Omental fat pad (tissue), 4 donors: ENCODE results near the gene RHBDF2. TPM values are rescaled to one million over a fixed set of nuclear protein-coding genes. Genes with fewer than 3 reads are reported as not detected.

Experiments used
- ATAC-seq: fragments of 150-250 bp; one replicate; pipeline ENCODE4 v1.9.1; 2016; ENCODE audit warnings: mild to moderate bottlenecking, moderate library complexity; ENCODE audit not compliant: low FRiP score
- DNase-seq: peaks from one replicate; pipeline ENCODE4 v3.0.0-alpha.2; 2019; ENCODE audit warnings: low spot score
- CTCF ChIP-seq, 3 donors: fragments of 450-650 bp; IDR thresholded peaks; one replicate each; pipeline ENCODE4 v1.5.1; 2016 to 2017; ENCODE audit warnings: antibody characterized with exemption in 3 of 3, mild to moderate bottlenecking in 3 of 3, moderate library complexity in 2 of 3
- total RNA-seq, 4 donors: library from RNA; depleted of rRNA; stranded (reverse); fragments of >200 nt; gene quantifications; one replicate each; pipeline ENCODE4 v1.1.0, GENCODE V29; 2016

RHBDF2 gene
- total RNA-seq, 4 donors from 2014 or later = 29.9 to 77.9 (median 56.7) TPM

GRCh38 chr17:76546556-76547182 is 45.4 kb upstream of the RHBDF2 start:
- no peak for TF ChIP-seq CTCF (IDR thresholded peaks at IDR 0.05)
- DNase-seq (no peak), ATAC-seq (no peak)

GRCh38 chr17:76545918-76546555 is 44.8 kb upstream of the RHBDF2 start:
- TF ChIP-seq CTCF (IDR thresholded peaks at IDR 0.05) = no peak
- no peak for ATAC-seq
- DNase-seq = no peak

GRCh38 chr17:76544546-76545365 is 43.5 kb upstream of the RHBDF2 start:
- ATAC-seq = no peak
- DNase-seq = no peak
- TF ChIP-seq CTCF (IDR thresholded peaks at IDR 0.05) = no peak

GRCh38 chr17:76543826-76544545 is 42.8 kb upstream of the RHBDF2 start:
- no peak for ATAC-seq
- no peak for DNase-seq
- no peak for TF ChIP-seq CTCF (IDR thresholded peaks at IDR 0.05)

GRCh38 chr17:76543482-76543825 is 42.2 kb upstream of the RHBDF2 start:
- DNase-seq (no peak), ATAC-seq (no peak)
- TF ChIP-seq CTCF (IDR thresholded peaks at IDR 0.05) = no peak

- DNase-seq (no peak), ATAC-seq (no peak)
- TF ChIP-seq CTCF (IDR thresholded peaks at IDR 0.05) = no peak
These were observed 41.8 kb upstream of the RHBDF2 start for GRCh38 chr17:76542984-76543383.
